CD14-positive monocyte (primary cell): ENCODE data around the gene TNFRSF8. TPM values are rescaled to one million over a fixed set of nuclear protein-coding genes. Genes with fewer than 3 reads are reported as not detected.

Experiments used
- DNase-seq, 3 donors: peaks; one replicate each; pipeline ENCODE4 v3.0.0-alpha.2; 2011 to 2022
- H2AFZ ChIP-seq: 2 replicates; pipeline ENCODE4 v1.6.0; 2012; ENCODE audit warnings: mild to moderate bottlenecking, low read depth, low read length, inconsistent platforms; ENCODE audit not compliant: insufficient read depth, poor library complexity, severe bottlenecking
- H3K27ac ChIP-seq, 2 donors: 1 replicate in 1 of 2; 2 replicates in 1 of 2; pipeline ENCODE4 v1.5.1; 2012 to 2013; ENCODE audit warnings: low read length in 2 of 2, control low read depth in 1 of 2, inconsistent platforms in 1 of 2, low read depth in 1 of 2, mild to moderate bottlenecking in 1 of 2
- H3K27me3 ChIP-seq, 2 donors: one replicate each; pipeline versions ENCODE4 v1.6.0 to v1.6.1; 2011 to 2013; ENCODE audit warnings: low read length in 2 of 2; ENCODE audit not compliant: control insufficient read depth in 2 of 2, insufficient read depth in 2 of 2
- H3K36me3 ChIP-seq, 2 donors: replicated peaks in 1 of 2; 1 replicate in 1 of 2; 2 replicates in 1 of 2; pipeline versions ENCODE4 v1.5.1 to v1.6.1; 2012 to 2013; ENCODE audit warnings: low read length in 2 of 2, control low read depth in 1 of 2, inconsistent platforms in 1 of 2, mild to moderate bottlenecking in 1 of 2; ENCODE audit not compliant: insufficient read depth in 2 of 2, control insufficient read depth in 1 of 2
- H3K4me1 ChIP-seq, 2 donors: 1 replicate in 1 of 2; 2 replicates in 1 of 2; pipeline versions ENCODE4 v1.5.1 to v1.6.1; 2012 to 2013; ENCODE audit warnings: low read length in 2 of 2, control low read depth in 1 of 2, inconsistent platforms in 1 of 2, mild to moderate bottlenecking in 1 of 2, moderate library complexity in 1 of 2; ENCODE audit not compliant: insufficient read depth in 2 of 2, control insufficient read depth in 1 of 2
- H3K4me2 ChIP-seq: replicated peaks from 2 replicates; pipeline ENCODE3; 2012; ENCODE audit warnings: low read length, moderate library complexity, mild to moderate bottlenecking; ENCODE audit not compliant: poor library complexity, severe bottlenecking; ENCODE audit errors: extremely low read depth
- H3K4me3 ChIP-seq, 3 experiments: fragments of 200-600 bp in 1 of 3; sonication (generic) in 1 of 3; replicated peaks in 1 of 3; 1 replicate in 2 of 3; 2 replicates in 1 of 3; pipeline ENCODE4 v1.5.1; 2011 to 2013; ENCODE audit warnings: low read length in 3 of 3, mild to moderate bottlenecking in 3 of 3, control low read depth in 2 of 3, low read depth in 2 of 3, inconsistent platforms in 1 of 3, moderate library complexity in 1 of 3
- H3K79me2 ChIP-seq: 2 replicates; pipeline ENCODE4 v1.6.0; 2012; ENCODE audit warnings: mild to moderate bottlenecking, control low read depth, inconsistent platforms, low read length, moderate library complexity; ENCODE audit not compliant: insufficient read depth
- H3K9ac ChIP-seq: 2 replicates; pipeline ENCODE4 v1.6.0; 2017; ENCODE audit warnings: low read length, mild to moderate bottlenecking; ENCODE audit not compliant: insufficient read depth, poor library complexity, severe bottlenecking
- H3K9me3 ChIP-seq, 2 donors: replicated peaks in 1 of 2; 1 replicate in 1 of 2; 2 replicates in 1 of 2; pipeline versions ENCODE4 v1.5.1 to v1.6.1; 2012 to 2013; ENCODE audit warnings: low read length in 2 of 2, control low read depth in 1 of 2; ENCODE audit not compliant: control insufficient read depth in 1 of 2, insufficient read depth in 1 of 2
- H4K20me1 ChIP-seq: 2 replicates; pipeline ENCODE4 v1.6.0; 2012; ENCODE audit warnings: mild to moderate bottlenecking, low read length, control low read depth, moderate library complexity; ENCODE audit not compliant: insufficient read depth
- H3K27ac Mint-ChIP-seq, 7 donors: one replicate each; pipeline ENCODE4 v1.8.0; 2020; ENCODE audit warnings: mild to moderate bottlenecking in 7 of 7, mixed read lengths in 7 of 7, moderate library complexity in 6 of 7, inconsistent platforms in 2 of 7
- H3K27me3 Mint-ChIP-seq, 3 donors: one replicate each; pipeline ENCODE4 v1.8.0; 2021 to 2022; ENCODE audit warnings: low read depth in 3 of 3, mild to moderate bottlenecking in 3 of 3, mixed read lengths in 3 of 3, moderate library complexity in 3 of 3, inconsistent platforms in 1 of 3
- H3K36me3 Mint-ChIP-seq, 2 donors: one replicate each; pipeline ENCODE4 v1.8.0; 2020; ENCODE audit warnings: mixed read lengths in 2 of 2, inconsistent platforms in 1 of 2, mild to moderate bottlenecking in 1 of 2
- H3K4me1 Mint-ChIP-seq: one replicate; pipeline ENCODE4 v1.8.0; 2020; ENCODE audit warnings: mild to moderate bottlenecking, mixed read lengths
- H3K4me3 Mint-ChIP-seq, 2 donors: one replicate each; pipeline ENCODE4 v1.8.0; 2020; ENCODE audit warnings: mild to moderate bottlenecking in 2 of 2, mixed read lengths in 2 of 2, moderate library complexity in 1 of 2
- H3K9me3 Mint-ChIP-seq, 7 donors: one replicate each; pipeline ENCODE4 v1.8.0; 2020 to 2022; ENCODE audit warnings: mixed read lengths in 7 of 7, mild to moderate bottlenecking in 6 of 7, moderate library complexity in 6 of 7, inconsistent platforms in 2 of 7
- CTCF ChIP-seq: fragments of 200-600 bp; IDR thresholded peaks from one replicate; pipeline ENCODE4 v1.8.0; 2022; ENCODE audit warnings: antibody characterized with exemption, mild to moderate bottlenecking
- WGBS: methylation state at CpG from one replicate; pipeline ENCODE4 v1.1.5; 2013; ENCODE audit warnings: missing lambda C conversion rate; ENCODE audit not compliant: insufficient coverage; 5-methylcytosine and 5-hydroxymethylcytosine counted together
- intact Hi-C, 2 donors: fragments of 100-400 bp; cut with micrococcal nuclease; formaldehyde crosslinking; loops; one replicate each; pipeline versions ENCODE4 v1.15.0 to v1.15.1; 2023
- polyA plus RNA-seq, 3 donors: library from polyadenylated mRNA; depleted of rRNA in 1 of 3; unstranded in 2 of 3; stranded (reverse) in 1 of 3; fragments of 300-500 nt in 2 of 3; fragments of >200 nt in 1 of 3; fragmentation: Illumina TruSeq in 2 of 3; gene quantifications; 1 replicate in 2 of 3; 2 replicates in 1 of 3; pipeline ENCODE4 v1.2.3, GENCODE V29; 2012 to 2021

Gene TNFRSF8
- polyA plus RNA-seq, 3 donors: 10.9 to 11.9 (median 11.8) TPM

DNA sequence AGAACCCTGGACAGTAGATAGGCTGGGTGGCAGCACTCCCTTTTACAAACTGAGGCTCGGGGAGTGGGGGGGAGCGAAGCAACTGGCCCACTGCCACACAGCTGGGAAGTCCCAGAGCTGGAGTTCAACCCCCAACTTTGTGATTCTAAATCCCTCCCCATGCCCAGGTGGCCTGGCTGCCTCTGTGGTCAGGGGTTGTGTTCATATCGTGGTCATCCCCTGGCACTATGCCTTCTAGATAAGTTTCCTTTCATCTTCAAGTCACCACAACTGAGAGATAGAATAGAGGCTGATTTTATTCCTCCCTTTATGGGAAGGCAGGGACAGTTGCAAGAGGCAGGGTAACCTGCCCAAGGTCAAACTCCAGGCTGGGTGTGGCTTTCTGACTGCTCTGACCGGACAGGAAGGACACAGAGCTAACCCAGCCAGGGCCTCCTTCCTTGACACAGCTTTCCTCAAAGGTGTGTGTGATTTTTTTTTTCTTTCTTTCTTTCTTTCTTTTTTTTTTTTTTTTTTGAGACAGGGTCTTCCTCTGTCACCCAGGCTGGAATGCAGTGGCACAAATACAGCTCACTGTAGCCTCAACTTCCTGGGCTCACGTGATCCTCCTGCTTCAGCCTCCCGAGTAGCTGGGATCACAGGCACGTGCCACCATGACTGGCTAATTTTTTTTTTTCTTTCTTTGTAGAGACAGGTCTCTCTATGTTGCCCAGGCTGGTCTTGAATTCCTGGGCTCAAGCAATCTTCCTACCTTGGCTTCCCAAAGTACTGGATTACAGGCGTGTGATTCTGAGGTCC, 85.3 kb downstream of the TNFRSF8 start:
- H4K20me1 ChIP-seq: no peaks in the 10 kb centered on the region
- H3K4me3 ChIP-seq: peak overlapping the region in 1 of 3 experiments; percentile 24
- intact Hi-C loops: no loop called here
- no peak overlapping the region for H3K9ac ChIP-seq
- Mint-ChIP-seq H3K9me3 (peaks cover 3 to 17% (median 12%) of the 10 kb centered on the region in 7 donors), H3K36me3 (peaks cover 26 to 30% of the 10 kb centered on the region in 2 donors), H3K4me1 (peaks cover 99% of the 10 kb centered on the region), H3K27me3 (peaks cover 0 to 2% (median 0%) of the 10 kb centered on the region in 3 donors), H3K4me3 (peak overlapping the region in 1 of 2 donors; percentile 21), H3K27ac (peak overlapping the region; percentile 99 to 100 (median 100))
- peak in 2 of 3 donors; percentile 56 to 66 for DNase-seq
- H3K36me3 ChIP-seq: no peaks in the 10 kb centered on the region
- peaks cover 0 to 7% of the 10 kb centered on the region in 2 donors for H3K9me3 ChIP-seq
- peaks cover 99 to 100% of the 10 kb centered on the region in 2 donors for H3K4me1 ChIP-seq
- TF ChIP-seq CTCF: no peak
- peak overlapping the region; percentile 98 to 100 for H3K27ac ChIP-seq
- no peak overlapping the region for H2AFZ ChIP-seq
- H3K4me2 ChIP-seq: peak overlapping the region; percentile 10
- peaks cover 7% of the 10 kb centered on the region for H3K79me2 ChIP-seq
- H3K27me3 ChIP-seq: no peaks in the 10 kb centered on the region
- 0% methylated on average over 3 of the region's 8 CpGs for WGBS

- Histone ChIP-seq H3K27me3 (no peaks in the 10 kb centered on the region), H3K79me2 (peaks cover 7% of the 10 kb centered on the region), H3K4me3 (peak overlapping the region in 1 of 3 experiments; percentile 24), H4K20me1 (no peaks in the 10 kb centered on the region), H3K27ac (peak overlapping the region; percentile 98 to 100), H3K4me1 (peaks cover 99 to 100% of the 10 kb centered on the region in 2 donors), H3K9ac (peak overlapping the region; percentile 44), H2AFZ (no peak overlapping the region), H3K36me3 (no peaks in the 10 kb centered on the region), H3K4me2 (no peak overlapping the region), H3K9me3 (peaks cover 0 to 7% of the 10 kb centered on the region in 2 donors)
- Mint-ChIP-seq H3K27me3 (peaks cover 0 to 2% (median 2%) of the 10 kb centered on the region in 3 donors), H3K9me3 (peaks cover 3 to 17% (median 12%) of the 10 kb centered on the region in 7 donors), H3K36me3 (peaks cover 25 to 30% of the 10 kb centered on the region in 2 donors), H3K27ac (peak overlapping the region; percentile 99 to 100 (median 100)), H3K4me3 (no peak overlapping the region), H3K4me1 (peaks cover 99% of the 10 kb centered on the region)
- DNase-seq: no peak
- intact Hi-C loops: no loop called here
- whole genome bisulfite sequencing: 90% methylated on average over 2 of the region's 5 CpGs
- no peak for TF ChIP-seq CTCF
Measured at GRCh38 chr1:12148958-12149790, 86.1 kb downstream of the TNFRSF8 start.
